Endothelial cell of umbilical vein (primary cell): ENCODE measurements around the gene EEA1. TPM values are rescaled to one million over a fixed set of nuclear protein-coding genes. Genes with fewer than 3 reads are reported as not detected.

Source experiments
- BruUV-seq: library from RNA; stranded (reverse); fragments of 400-500 nt; replicated peaks from 2 replicates; lab custom pipeline; 2021; lab: Mats Ljungman, UMichigan
- CTCF ChIA-PET: fragments of 300-600, 350-600 bp; sonication (Branson Sonifier 250); formaldehyde crosslinking; loops from one replicate; lab custom pipeline; 2021; ENCODE audit warnings: antibody characterized with exemption, inconsistent platforms; lab: Charles Lee
- POLR2A ChIA-PET: fragments of 300-600, 350-600 bp; sonication (Branson Sonifier 250); formaldehyde crosslinking; loops from one replicate; lab custom pipeline; 2021; ENCODE audit warnings: antibody characterized with exemption, inconsistent platforms; lab: Charles Lee
- DNase-seq: peaks from one replicate; pipeline ENCODE4 v3.0.0-alpha.2; 2011; ENCODE audit warnings: low read depth, low spot score
- FAIRE-seq: peaks from 2 replicates; lab custom pipeline; 2011; peaks lifted over from hg19 to GRCh38; lab: Jason Lieb, UNC
- H2AFZ ChIP-seq: 2 replicates; pipeline ENCODE4 v1.6.0; 2012; ENCODE audit warnings: low read depth, low read length, control low read depth, inconsistent platforms
- H3K27ac ChIP-seq: 2 replicates; pipeline ENCODE4 v1.5.1; 2011; ENCODE audit warnings: low read depth, mild to moderate bottlenecking, control low read depth, low read length, moderate library complexity; ENCODE audit not compliant: insufficient read depth
- H3K27me3 ChIP-seq, 2 experiments: 2 replicates each; pipeline versions ENCODE4 v1.6.0 to v1.6.1; 2011; ENCODE audit warnings: low read length in 2 of 2, mixed read lengths in 1 of 2; ENCODE audit not compliant: control insufficient read depth in 2 of 2, insufficient read depth in 2 of 2
- H3K36me3 ChIP-seq, 2 experiments: 2 replicates in 1 of 2; 3 replicates in 1 of 2; pipeline ENCODE4 v1.5.1; 2011; ENCODE audit warnings: low read length in 2 of 2, mild to moderate bottlenecking in 1 of 2, moderate library complexity in 1 of 2; ENCODE audit not compliant: control insufficient read depth in 2 of 2, insufficient read depth in 2 of 2; ENCODE audit errors: extremely low read depth in 1 of 2
- H3K4me1 ChIP-seq: 3 replicates; pipeline ENCODE4 v1.5.1; 2011; ENCODE audit warnings: mild to moderate bottlenecking, low read length; ENCODE audit not compliant: control insufficient read depth, insufficient read depth; ENCODE audit errors: extremely low read depth
- H3K4me2 ChIP-seq: 2 replicates; pipeline ENCODE4 v1.6.1; 2011; ENCODE audit warnings: low read length, control low read depth, mixed read lengths; ENCODE audit not compliant: insufficient read depth
- H3K4me3 ChIP-seq, 3 experiments: fragments of 200-600 bp in 1 of 3; sonication (generic), shearing (Covaris generic) in 1 of 3; replicated peaks in 1 of 3; 2 replicates each; pipeline ENCODE4 v1.5.1; 2011 to 2016; ENCODE audit warnings: control low read depth in 3 of 3, low read length in 3 of 3, mild to moderate bottlenecking in 2 of 3, inconsistent platforms in 1 of 3, low read depth in 1 of 3, moderate library complexity in 1 of 3; ENCODE audit not compliant: insufficient read depth in 1 of 3
- H3K79me2 ChIP-seq: 2 replicates; pipeline ENCODE4 v1.6.0; 2012; ENCODE audit warnings: low read length, inconsistent platforms; ENCODE audit not compliant: control insufficient read depth, insufficient read depth
- H3K9ac ChIP-seq: replicated peaks from 2 replicates; pipeline ENCODE3; 2011; ENCODE audit warnings: low read length, control low read depth; ENCODE audit not compliant: insufficient read depth; ENCODE audit errors: extremely low read depth
- H3K9me1 ChIP-seq: replicated peaks from 3 replicates; pipeline ENCODE4 v1.6.0; 2011; ENCODE audit warnings: mild to moderate bottlenecking, low read length; ENCODE audit not compliant: control insufficient read depth, insufficient read depth; ENCODE audit errors: extremely low read depth
- H3K9me3 ChIP-seq: replicated peaks from 2 replicates; pipeline ENCODE4 v1.5.1; 2012; ENCODE audit warnings: low read length, inconsistent platforms; ENCODE audit not compliant: control insufficient read depth, insufficient read depth
- H4K20me1 ChIP-seq: replicated peaks from 2 replicates; pipeline ENCODE3; 2011; ENCODE audit warnings: mild to moderate bottlenecking, low read length; ENCODE audit not compliant: control insufficient read depth, insufficient read depth; ENCODE audit errors: extremely low read depth
- EZH2 ChIP-seq: IDR thresholded peaks from 2 replicates; pipeline ENCODE4 v1.6.1; 2012; ENCODE audit warnings: borderline replicate concordance, low read depth, mild to moderate bottlenecking, moderate library complexity, low read length, inconsistent platforms; ENCODE audit not compliant: severe bottlenecking
- FOS ChIP-seq: IDR thresholded peaks from 2 replicates; pipeline ENCODE4 v1.6.1; 2011; ENCODE audit warnings: mild to moderate bottlenecking, low read length, moderate library complexity, borderline replicate concordance; ENCODE audit not compliant: insufficient read depth
- GATA2 ChIP-seq: IDR thresholded peaks from 2 replicates; pipeline ENCODE4 v1.7.0; 2011; ENCODE audit warnings: low read depth, mild to moderate bottlenecking, moderate library complexity, mixed read lengths, low read length; ENCODE audit not compliant: insufficient read length, insufficient read depth
- JUN ChIP-seq: IDR thresholded peaks from 2 replicates; pipeline ENCODE4 v1.6.1; 2011; ENCODE audit warnings: borderline replicate concordance, low read depth; ENCODE audit not compliant: insufficient read length, insufficient read depth
- MYC ChIP-seq: IDR thresholded peaks from one replicate; pipeline ENCODE4 v1.6.1; 2011; ENCODE audit warnings: mild to moderate bottlenecking, low read depth, low read length
- POLR2A ChIP-seq: IDR thresholded peaks from 2 replicates; pipeline ENCODE4 v1.6.1; 2012; ENCODE audit warnings: low read depth, mild to moderate bottlenecking, control low read depth, low read length
- POLR2AphosphoS5 ChIP-seq: IDR thresholded peaks from 2 replicates; pipeline ENCODE4 v1.6.1; 2012; ENCODE audit warnings: low read depth, mild to moderate bottlenecking, control low read depth, low read length, moderate library complexity; ENCODE audit not compliant: insufficient read depth
- dilution Hi-C: fragments of 300-500 bp; cut with MboI; formaldehyde crosslinking; loops from one replicate; pipeline ENCODE4 v1.15.0; 2019; ENCODE audit warnings: low sequenced_read_pairs; ENCODE audit not compliant: extremely low pct_ligation_motif_present
- intact Hi-C: fragments of 100-400 bp; cut with micrococcal nuclease; formaldehyde crosslinking; loops from one replicate; pipeline ENCODE4 v1.10.0; 2022
- polyA plus RNA-seq, 4 experiments: library from polyadenylated mRNA; depleted of rRNA in 3 of 4; stranded (reverse) in 3 of 4; unstranded in 1 of 4; fragments of >200 nt; gene quantifications; 2 replicates each; pipeline versions ENCODE4 v1.2.1 to v1.2.3, GENCODE V29; 2011 to 2012; ENCODE audit warnings: missing spikeins in 1 of 4
- total RNA-seq: library from RNA; stranded (reverse); gene quantifications from 2 replicates; pipeline ENCODE4 v1.2.3, GENCODE V29; 2021
- TF ChIP-seq, protein P1 (sequence below), 2 donors: IDR thresholded peaks; 1 replicate in 1 of 2; 2 replicates in 1 of 2; pipeline ENCODE4 v1.5.1; 2011; ENCODE audit warnings: low read length in 2 of 2, mild to moderate bottlenecking in 2 of 2, moderate library complexity in 2 of 2, control low read depth in 1 of 2, inconsistent platforms in 1 of 2, low read depth in 1 of 2; ENCODE audit not compliant: insufficient read depth in 1 of 2; ENCODE audit errors: extremely low read depth in 1 of 2
- TF ChIP-seq, protein P2 (sequence below): IDR thresholded peaks from 2 replicates; pipeline ENCODE4 v1.6.1; 2011; ENCODE audit not compliant: insufficient read depth, insufficient read length

EEA1 gene
- total and polyA plus RNA-seq, 2 donors (not counting 3 experiments of a cell fraction or from before 2014, with no cell fraction given): 2.6 to 38.8 TPM

DNA sequence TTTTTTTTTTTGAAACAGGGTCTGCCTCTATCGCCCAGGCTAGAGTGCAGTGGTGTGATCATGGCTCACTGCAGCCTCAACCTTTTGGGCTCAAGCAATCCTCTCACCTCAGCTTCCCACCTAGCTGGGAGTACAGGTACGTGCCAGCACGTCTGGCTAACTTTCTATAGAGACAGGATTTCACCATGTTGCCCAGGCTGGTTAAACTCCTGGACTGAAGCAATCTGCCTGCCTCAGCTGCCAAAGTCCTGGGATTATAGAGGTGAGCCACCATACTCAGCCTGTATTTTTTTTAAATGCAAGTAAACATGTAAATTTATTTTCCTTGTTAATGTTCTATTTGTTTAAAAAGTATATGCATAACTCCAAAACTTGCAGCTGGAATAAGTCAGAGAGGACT lies 80.4 kb downstream of the EEA1 start:
- FAIRE-seq: no peak
- no peaks in the 10 kb centered on the region for H3K27me3 ChIP-seq
- dilution Hi-C loops: no loop called here
- CTCF ChIA-PET: interaction anchor here (1.3 kb wide), 1 partner anchor 21 kb away, joined by 4 read pairs; no protein-coding TSS in a partner anchor
- peaks cover 2 to 14% of the 10 kb centered on the region in 2 experiments for H3K36me3 ChIP-seq
- no peak overlapping the region for H3K27ac ChIP-seq
- H3K4me3 ChIP-seq: no peak overlapping the region
- POLR2A ChIA-PET: no interaction called here
- H2AFZ ChIP-seq: no peak overlapping the region
- no peaks in the 10 kb centered on the region for H3K9me3 ChIP-seq
- no peaks in the 10 kb centered on the region for H3K4me1 ChIP-seq
- H4K20me1 ChIP-seq: no peaks in the 10 kb centered on the region
- BruUV-seq: no TSS peak
- no peak overlapping the region for H3K4me2 ChIP-seq
- H3K79me2 ChIP-seq: no peaks in the 10 kb centered on the region
- no peak for DNase-seq
- TF ChIP-seq FOS: no peak
- TF ChIP-seq GATA2: no peak
- TF ChIP-seq POLR2A: no peak
- TF ChIP-seq, protein P1, sequence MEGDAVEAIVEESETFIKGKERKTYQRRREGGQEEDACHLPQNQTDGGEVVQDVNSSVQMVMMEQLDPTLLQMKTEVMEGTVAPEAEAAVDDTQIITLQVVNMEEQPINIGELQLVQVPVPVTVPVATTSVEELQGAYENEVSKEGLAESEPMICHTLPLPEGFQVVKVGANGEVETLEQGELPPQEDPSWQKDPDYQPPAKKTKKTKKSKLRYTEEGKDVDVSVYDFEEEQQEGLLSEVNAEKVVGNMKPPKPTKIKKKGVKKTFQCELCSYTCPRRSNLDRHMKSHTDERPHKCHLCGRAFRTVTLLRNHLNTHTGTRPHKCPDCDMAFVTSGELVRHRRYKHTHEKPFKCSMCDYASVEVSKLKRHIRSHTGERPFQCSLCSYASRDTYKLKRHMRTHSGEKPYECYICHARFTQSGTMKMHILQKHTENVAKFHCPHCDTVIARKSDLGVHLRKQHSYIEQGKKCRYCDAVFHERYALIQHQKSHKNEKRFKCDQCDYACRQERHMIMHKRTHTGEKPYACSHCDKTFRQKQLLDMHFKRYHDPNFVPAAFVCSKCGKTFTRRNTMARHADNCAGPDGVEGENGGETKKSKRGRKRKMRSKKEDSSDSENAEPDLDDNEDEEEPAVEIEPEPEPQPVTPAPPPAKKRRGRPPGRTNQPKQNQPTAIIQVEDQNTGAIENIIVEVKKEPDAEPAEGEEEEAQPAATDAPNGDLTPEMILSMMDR (IDR thresholded peaks at IDR 0.05; ENCODE audit: extremely low read depth in 1 of 2, insufficient read depth in 1 of 2, low read depth in 1 of 2, low read length in 2 of 2): no peak
- TF ChIP-seq, protein P2, sequence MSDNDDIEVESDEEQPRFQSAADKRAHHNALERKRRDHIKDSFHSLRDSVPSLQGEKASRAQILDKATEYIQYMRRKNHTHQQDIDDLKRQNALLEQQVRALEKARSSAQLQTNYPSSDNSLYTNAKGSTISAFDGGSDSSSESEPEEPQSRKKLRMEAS: no peak
- TF ChIP-seq JUN: no peak
- TF ChIP-seq POLR2AphosphoS5: no peak
- no peak for TF ChIP-seq EZH2
- no peak for TF ChIP-seq MYC
- H3K9me1 ChIP-seq: no peaks in the 10 kb centered on the region
- H3K9ac ChIP-seq: no peak overlapping the region
- intact Hi-C loops: no loop called here
